CD4-positive, alpha-beta T cell (primary cell): Measurements from ENCODE around the gene ICAM3. TPM values are rescaled to one million over a fixed set of nuclear protein-coding genes. Genes with fewer than 3 reads are reported as not detected.

ENCODE experiments used
- ATAC-seq: fragments of 200-7000 bp; cut with Tn5 transposase; one replicate; pipeline ENCODE4 v1.10.0; 2022; ENCODE audit warnings: mild to moderate bottlenecking; ENCODE audit not compliant: poor library complexity
- CTCF ChIA-PET: fragments of 350-600 bp; sonication (Branson Sonifier 250); formaldehyde crosslinking; loops from one replicate; lab custom pipeline; 2021; ENCODE audit warnings: antibody characterized with exemption, inconsistent platforms; lab: Charles Lee
- POLR2A ChIA-PET: fragments of 350-600 bp; sonication (Branson Sonifier 250); formaldehyde crosslinking; loops from one replicate; lab custom pipeline; 2021; ENCODE audit warnings: antibody characterized with exemption, inconsistent platforms; lab: Charles Lee
- DNase-seq, 14 experiments: peaks; one replicate each; pipeline ENCODE4 v3.0.0-alpha.2; 2013 to 2020; ENCODE audit warnings: mixed read lengths in 2 of 14
- H3K27ac ChIP-seq, 2 donors: one replicate each; pipeline versions ENCODE4 v1.5.1 to v1.7.0; 2013; ENCODE audit warnings: low read length in 2 of 2, low read depth in 1 of 2, mild to moderate bottlenecking in 1 of 2
- H3K27me3 ChIP-seq, 2 experiments: 1 replicate in 1 of 2; 2 replicates in 1 of 2; pipeline versions ENCODE4 v1.6.1 to v1.7.0; 2013; ENCODE audit warnings: low read length in 2 of 2, control low read depth in 1 of 2, mild to moderate bottlenecking in 1 of 2, moderate library complexity in 1 of 2; ENCODE audit not compliant: insufficient read depth in 2 of 2, control insufficient read depth in 1 of 2
- H3K36me3 ChIP-seq: one replicate; pipeline ENCODE4 v1.6.1; 2013; ENCODE audit warnings: low read length, control low read depth; ENCODE audit not compliant: insufficient read depth
- H3K4me1 ChIP-seq: one replicate; pipeline ENCODE4 v1.6.1; 2013; ENCODE audit warnings: low read length, control low read depth; ENCODE audit not compliant: insufficient read depth
- H3K4me3 ChIP-seq: one replicate; pipeline ENCODE4 v1.5.1; 2013; ENCODE audit warnings: mild to moderate bottlenecking, low read length, moderate library complexity
- H3K9me3 ChIP-seq, 2 experiments: 1 replicate in 1 of 2; 2 replicates in 1 of 2; pipeline versions ENCODE4 v1.6.1 to v1.7.0; 2013; ENCODE audit warnings: low read length in 2 of 2, mild to moderate bottlenecking in 2 of 2, control low read depth in 1 of 2, moderate library complexity in 1 of 2; ENCODE audit not compliant: control insufficient read depth in 1 of 2, insufficient read depth in 1 of 2
- H3K27ac Mint-ChIP-seq: one replicate; pipeline ENCODE4 v1.8.0; 2020; ENCODE audit warnings: mixed read lengths
- H3K27me3 Mint-ChIP-seq: one replicate; pipeline ENCODE4 v1.8.0; 2021; ENCODE audit warnings: mixed read lengths
- H3K36me3 Mint-ChIP-seq: one replicate; pipeline ENCODE4 v1.8.0; 2021; ENCODE audit warnings: low read depth, mixed read lengths
- H3K4me1 Mint-ChIP-seq: one replicate; pipeline ENCODE4 v1.8.0; 2021; ENCODE audit warnings: low read depth, mixed read lengths
- H3K4me3 Mint-ChIP-seq: one replicate; pipeline ENCODE4 v1.8.0; 2020; ENCODE audit warnings: mild to moderate bottlenecking, mixed read lengths
- H3K9me3 Mint-ChIP-seq: one replicate; pipeline ENCODE4 v1.8.0; 2020; ENCODE audit warnings: mixed read lengths
- CTCF ChIP-seq: fragments of 200-600 bp; IDR thresholded peaks from one replicate; pipeline ENCODE4 v1.8.0; 2022; ENCODE audit warnings: antibody characterized with exemption, mild to moderate bottlenecking
- intact Hi-C, 2 experiments: fragments of 100-400 bp; cut with DNase I in 1 of 2; cut with micrococcal nuclease in 1 of 2; formaldehyde crosslinking; loops; one replicate each; pipeline versions ENCODE4 v1.15.1 to v1.9.0; 2023 to 2025; cut with DNase I, micrococcal nuclease
- total RNA-seq, 174 experiments: library from RNA in 2 of 174; stranded (reverse) in 2 of 174; gene quantifications; one replicate each; pipeline ENCODE4 v1.2.3 and lab custom pipeline; 2021 to 2026

The ICAM3 gene
- total RNA-seq, 2 experiments from 2014 or later, result 164 to 173 TPM

GRCh38 chr19:10284960-10285278, 54.5 kb downstream of the ICAM3 start:
- peaks cover 28% of the 10 kb centered on the region for H3K27me3 Mint-ChIP-seq
- H3K4me1 Mint-ChIP-seq, result peaks cover 42% of the 10 kb centered on the region
- Histone ChIP-seq H3K4me3 (no peak overlapping the region), H3K27ac (no peak overlapping the region), H3K9me3 (peaks cover 0 to 19% of the 10 kb centered on the region in 2 experiments), H3K27me3 (peaks cover 27 to 29% of the 10 kb centered on the region in 2 experiments), H3K4me1 (peaks cover 42% of the 10 kb centered on the region), H3K36me3 (peaks cover 31% of the 10 kb centered on the region)
- TF ChIP-seq CTCF, result no peak
- H3K27ac Mint-ChIP-seq, result no peak overlapping the region
- no peak for ATAC-seq
- H3K36me3 Mint-ChIP-seq, result peaks cover 29% of the 10 kb centered on the region
- H3K9me3 Mint-ChIP-seq, result no peaks in the 10 kb centered on the region
- intact Hi-C loops, result loop anchor here in 1 of 2 experiments (5.0 kb wide), 1 partner anchor 47 kb away; the partner anchor contains the start of gene RAVER1
- POLR2A ChIA-PET, result no interaction called here
- H3K4me3 Mint-ChIP-seq, result no peak overlapping the region
- CTCF ChIA-PET, result interaction anchor here (4.4 kb wide), 1 partner anchor 15 kb away, joined by 21 read pairs; the partner anchor contains the start of gene ICAM1
- DNase-seq, result no peak

GRCh38 chr19:10284065-10284959, 55.1 kb downstream of the ICAM3 start:
- Mint-ChIP-seq H3K4me3 (no peak overlapping the region), H3K36me3 (peaks cover 34% of the 10 kb centered on the region), H3K27me3 (peaks cover 25% of the 10 kb centered on the region), H3K27ac (no peak overlapping the region), H3K9me3 (no peaks in the 10 kb centered on the region), H3K4me1 (peaks cover 40% of the 10 kb centered on the region)
- Histone ChIP-seq H3K36me3 (peaks cover 33% of the 10 kb centered on the region), H3K9me3 (peaks cover 0 to 18% of the 10 kb centered on the region in 2 experiments), H3K27ac (no peak overlapping the region), H3K27me3 (peaks cover 22 to 26% of the 10 kb centered on the region in 2 experiments), H3K4me1 (peaks cover 36% of the 10 kb centered on the region), H3K4me3 (no peak overlapping the region)
- DNase-seq (peak in 1 of 14 experiments; percentile 20), ATAC-seq (no peak)
- TF ChIP-seq CTCF, result no peak
- ChIA-PET CTCF (interaction anchor here (0.6 to 4.4 kb wide), 2 partner anchors 10 to 14 kb away, joined by 3 to 21 read pairs; partner anchors contain the start of gene ICAM1), POLR2A (no interaction called here)
- intact Hi-C loops, result no loop called here

Other genes with a start within 250 kb of the ICAM3 start
- under 1 TPM; 0.61 to 0.63 TPM for gene ANGPTL6, start 236.9 kb downstream of the ICAM3 start, total RNA-seq
- gene PPAN, start 233.3 kb downstream of the ICAM3 start, total RNA-seq, result 100 to 1,000 TPM; 119 to 127 TPM
- gene P2RY11, start 227.9 kb downstream of the ICAM3 start, total RNA-seq, result 10 to 100 TPM; 88.5 to 93.9 TPM
- gene EIF3G, start 219.7 kb downstream of the ICAM3 start, total RNA-seq, result 100 to 1,000 TPM; 328 to 343 TPM
- 100 to 1,000 TPM; 159 to 160 TPM for gene DNMT1, start 144.7 kb downstream of the ICAM3 start, total RNA-seq
- gene S1PR2, start 108.3 kb downstream of the ICAM3 start, total RNA-seq, result 10 to 100 TPM; 14.6 to 17.2 TPM
- gene MRPL4, start 87.4 kb downstream of the ICAM3 start, total RNA-seq, result 10 to 100 TPM; 44.6 to 47.3 TPM
- gene ICAM1, start 68.5 kb downstream of the ICAM3 start, total RNA-seq, result 1 to 10 TPM; 7.0 to 7.4 TPM
- gene ICAM4, start 52.7 kb downstream of the ICAM3 start, total RNA-seq, result under 1 TPM; 0.52 to 0.70 TPM
- not detected for gene ICAM5, start 49.7 kb downstream of the ICAM3 start, total RNA-seq
- 1 to 10 TPM; 1.6 to 2.6 TPM for gene ZGLP1, start 29.8 kb downstream of the ICAM3 start, total RNA-seq
- 1 to 10 TPM; 1.2 to 1.9 TPM for gene FDX2, start 23.6 kb downstream of the ICAM3 start, total RNA-seq
- gene RAVER1, start 6.1 kb downstream of the ICAM3 start, total RNA-seq, result 10 to 100 TPM; 20.5 to 21.3 TPM
- 100 to 1,000 TPM; 229 to 253 TPM for gene TYK2, start 40.9 kb upstream of the ICAM3 start, total RNA-seq
- gene CDC37, start 63.9 kb upstream of the ICAM3 start, total RNA-seq, result 100 to 1,000 TPM; 162 to 164 TPM
- 1 to 10 TPM; 1.5 to 2.1 TPM for gene PDE4A, start 80.9 kb upstream of the ICAM3 start, total RNA-seq
- gene KEAP1, start 163.7 kb upstream of the ICAM3 start, total RNA-seq, result 10 to 100 TPM; 10.5 to 11.6 TPM
- gene S1PR5, start 177.8 kb upstream of the ICAM3 start, total RNA-seq, result under 1 TPM; 0.55 to 0.92 TPM
- gene ATG4D, start 204.3 kb upstream of the ICAM3 start, total RNA-seq, result 10 to 100 TPM; 81.1 to 84.6 TPM
- 10 to 100 TPM; 36.8 to 39.6 TPM for gene KRI1, start 226.4 kb upstream of the ICAM3 start, total RNA-seq
- 10 to 100 TPM; 83.3 to 84.0 TPM for gene CDKN2D, start 229.4 kb upstream of the ICAM3 start, total RNA-seq
- gene AP1M2, start 247.7 kb upstream of the ICAM3 start, total RNA-seq, result under 1 TPM in 1 of 2 experiments, not detected in 1; 0.77 TPM